Measurements from ENCODE around the gene DRD1.

DNA sequence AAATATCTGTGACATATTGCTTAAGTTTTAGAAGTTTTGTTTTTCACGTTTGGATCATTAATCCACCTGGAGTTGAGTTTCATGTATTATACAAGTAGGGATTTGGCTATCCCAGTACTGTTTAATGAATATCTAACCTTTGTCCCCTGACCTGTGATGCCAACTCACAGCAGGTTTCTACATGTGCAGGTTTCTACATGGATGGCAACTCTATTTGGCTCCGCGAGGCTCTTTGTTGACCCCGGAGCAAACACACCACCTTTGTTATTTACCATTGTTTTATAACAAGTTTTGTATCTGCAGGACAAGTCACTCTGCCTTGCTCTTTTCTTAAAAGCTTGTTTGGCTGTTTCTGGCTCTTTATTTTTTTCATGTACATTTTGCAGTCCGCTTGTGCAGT is 33.5 kb upstream of the DRD1 start:
- TF ChIP-seq CTCF (IDR thresholded peaks at IDR 0.05; ENCODE audit: poor library complexity) (no peak), EZH2 (IDR thresholded peaks at IDR 0.05; ENCODE audit: borderline replicate concordance) (no peak)
